HL-60 (cell line): ENCODE measurements around the gene NUDT12.

Source experiments
- POLR2AphosphoS5 ChIP-seq: IDR thresholded peaks from 2 replicates; pipeline ENCODE4 v1.6.1; 2012; ENCODE audit warnings: low read depth
- TF ChIP-seq, protein P1 (sequence below): IDR thresholded peaks from one replicate; pipeline ENCODE4 v1.5.1; 2011; ENCODE audit warnings: low read length, control low read depth, inconsistent platforms; ENCODE audit not compliant: insufficient read depth
- TF ChIP-seq, protein P2 (sequence below): IDR thresholded peaks from 2 replicates; pipeline ENCODE4 v1.6.1; 2012; ENCODE audit warnings: low read depth; ENCODE audit not compliant: insufficient replicate concordance

DNA sequence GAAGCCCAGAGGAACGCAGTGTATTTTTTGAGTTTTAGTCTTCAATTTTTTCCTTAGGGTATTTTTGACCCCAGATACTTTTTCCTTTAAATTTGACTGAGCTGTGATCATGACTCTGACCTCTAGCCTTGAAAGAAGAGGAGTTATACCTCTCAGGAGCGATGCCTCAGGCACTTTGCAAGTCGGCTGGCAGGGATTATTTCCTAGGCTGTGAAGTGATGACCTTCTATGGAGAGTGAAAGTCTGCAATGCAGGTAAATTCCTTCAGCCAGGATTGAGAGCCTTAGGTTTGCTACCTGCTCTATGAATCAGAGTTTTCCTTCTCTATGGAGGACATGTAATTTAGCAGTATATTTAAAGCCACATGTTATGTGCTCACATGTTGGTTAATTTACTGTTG, 10.8 kb upstream of the NUDT12 start:
- TF ChIP-seq, protein P1, sequence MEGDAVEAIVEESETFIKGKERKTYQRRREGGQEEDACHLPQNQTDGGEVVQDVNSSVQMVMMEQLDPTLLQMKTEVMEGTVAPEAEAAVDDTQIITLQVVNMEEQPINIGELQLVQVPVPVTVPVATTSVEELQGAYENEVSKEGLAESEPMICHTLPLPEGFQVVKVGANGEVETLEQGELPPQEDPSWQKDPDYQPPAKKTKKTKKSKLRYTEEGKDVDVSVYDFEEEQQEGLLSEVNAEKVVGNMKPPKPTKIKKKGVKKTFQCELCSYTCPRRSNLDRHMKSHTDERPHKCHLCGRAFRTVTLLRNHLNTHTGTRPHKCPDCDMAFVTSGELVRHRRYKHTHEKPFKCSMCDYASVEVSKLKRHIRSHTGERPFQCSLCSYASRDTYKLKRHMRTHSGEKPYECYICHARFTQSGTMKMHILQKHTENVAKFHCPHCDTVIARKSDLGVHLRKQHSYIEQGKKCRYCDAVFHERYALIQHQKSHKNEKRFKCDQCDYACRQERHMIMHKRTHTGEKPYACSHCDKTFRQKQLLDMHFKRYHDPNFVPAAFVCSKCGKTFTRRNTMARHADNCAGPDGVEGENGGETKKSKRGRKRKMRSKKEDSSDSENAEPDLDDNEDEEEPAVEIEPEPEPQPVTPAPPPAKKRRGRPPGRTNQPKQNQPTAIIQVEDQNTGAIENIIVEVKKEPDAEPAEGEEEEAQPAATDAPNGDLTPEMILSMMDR = no peak
- TF ChIP-seq, protein P2, sequence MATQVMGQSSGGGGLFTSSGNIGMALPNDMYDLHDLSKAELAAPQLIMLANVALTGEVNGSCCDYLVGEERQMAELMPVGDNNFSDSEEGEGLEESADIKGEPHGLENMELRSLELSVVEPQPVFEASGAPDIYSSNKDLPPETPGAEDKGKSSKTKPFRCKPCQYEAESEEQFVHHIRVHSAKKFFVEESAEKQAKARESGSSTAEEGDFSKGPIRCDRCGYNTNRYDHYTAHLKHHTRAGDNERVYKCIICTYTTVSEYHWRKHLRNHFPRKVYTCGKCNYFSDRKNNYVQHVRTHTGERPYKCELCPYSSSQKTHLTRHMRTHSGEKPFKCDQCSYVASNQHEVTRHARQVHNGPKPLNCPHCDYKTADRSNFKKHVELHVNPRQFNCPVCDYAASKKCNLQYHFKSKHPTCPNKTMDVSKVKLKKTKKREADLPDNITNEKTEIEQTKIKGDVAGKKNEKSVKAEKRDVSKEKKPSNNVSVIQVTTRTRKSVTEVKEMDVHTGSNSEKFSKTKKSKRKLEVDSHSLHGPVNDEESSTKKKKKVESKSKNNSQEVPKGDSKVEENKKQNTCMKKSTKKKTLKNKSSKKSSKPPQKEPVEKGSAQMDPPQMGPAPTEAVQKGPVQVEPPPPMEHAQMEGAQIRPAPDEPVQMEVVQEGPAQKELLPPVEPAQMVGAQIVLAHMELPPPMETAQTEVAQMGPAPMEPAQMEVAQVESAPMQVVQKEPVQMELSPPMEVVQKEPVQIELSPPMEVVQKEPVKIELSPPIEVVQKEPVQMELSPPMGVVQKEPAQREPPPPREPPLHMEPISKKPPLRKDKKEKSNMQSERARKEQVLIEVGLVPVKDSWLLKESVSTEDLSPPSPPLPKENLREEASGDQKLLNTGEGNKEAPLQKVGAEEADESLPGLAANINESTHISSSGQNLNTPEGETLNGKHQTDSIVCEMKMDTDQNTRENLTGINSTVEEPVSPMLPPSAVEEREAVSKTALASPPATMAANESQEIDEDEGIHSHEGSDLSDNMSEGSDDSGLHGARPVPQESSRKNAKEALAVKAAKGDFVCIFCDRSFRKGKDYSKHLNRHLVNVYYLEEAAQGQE = no peak
- TF ChIP-seq POLR2AphosphoS5 = no peak
